Endothelial cell of hepatic sinusoid (primary cell): Measurements from ENCODE around the gene NYAP1.
"Not testable (repeated sequence)": the region's sequence is repeated elsewhere in the genome, so short reads cannot be mapped to it uniquely, and the experiment has no call there.

ENCODE experiments used
- in situ Hi-C: cut with HindIII; loops from 2 replicates; pipeline ENCODE4 v1.10.0; 2017; ENCODE audit warnings: low sequenced_read_pairs

Gene NYAP1

GRCh38 chr7:100481466-100481865 lies 2.3 kb upstream of the NYAP1 start:
- in situ Hi-C loops, result no loop called here

DNA sequence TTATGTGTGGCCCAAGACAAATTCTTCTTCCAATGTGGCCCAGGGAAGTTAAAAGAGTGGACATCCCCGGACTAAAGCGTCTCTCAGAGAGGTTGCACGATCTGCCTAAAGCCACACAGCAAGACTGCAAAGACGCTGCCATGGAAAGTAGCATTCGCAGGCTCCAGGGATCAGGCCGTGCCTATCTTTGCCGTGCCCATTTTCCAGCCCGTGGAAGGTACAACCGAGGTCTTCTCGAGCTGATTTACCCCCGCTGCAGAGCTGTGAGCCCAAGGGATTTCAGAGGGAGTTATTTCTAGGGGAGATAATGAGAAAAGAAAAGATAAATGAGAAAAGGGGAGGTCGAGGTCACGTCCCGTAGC lies 1.0 kb upstream of the NYAP1 start:
- in situ Hi-C loops, result no loop called here

GRCh38 chr7:100483090-100483721 lies 521 bp upstream of the NYAP1 start:
- in situ Hi-C loops, result no loop called here

GRCh38 chr7:100484673-100485045 lies 932 bp downstream of the NYAP1 start:
- in situ Hi-C loops, result no loop called here

GRCh38 chr7:100485471-100485876 lies 1.7 kb downstream of the NYAP1 start:
- in situ Hi-C loops, result no loop called here

DNA sequence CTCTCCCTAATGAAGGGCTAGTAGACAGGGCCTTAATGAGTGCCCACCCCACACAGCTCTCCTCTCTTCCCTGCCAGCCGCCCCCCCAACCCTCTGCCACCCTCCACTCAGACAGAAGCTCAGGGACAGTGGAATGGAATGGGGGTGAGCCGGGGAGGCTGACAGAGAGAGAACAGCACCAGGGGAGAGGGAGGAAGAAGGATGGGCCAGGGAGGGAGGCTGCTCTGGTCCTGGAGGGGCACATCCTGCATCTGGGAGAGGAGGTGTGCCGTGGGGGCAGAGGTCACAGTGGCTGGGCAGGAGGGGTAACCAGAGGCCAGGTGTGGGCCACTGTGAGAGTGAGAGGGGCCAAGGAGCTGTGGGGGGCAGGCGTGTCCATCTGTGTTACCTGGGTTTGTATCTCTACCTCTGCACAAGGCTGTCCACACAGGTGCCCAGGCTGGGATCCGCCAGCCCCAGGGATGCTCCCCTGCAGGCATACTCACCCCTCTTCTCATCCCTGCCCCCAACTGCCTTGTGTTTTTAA lies 2.4 kb downstream of the NYAP1 start:
- in situ Hi-C loops, result no loop called here

GRCh38 chr7:100486753-100487446 lies 3.2 kb downstream of the NYAP1 start:
- in situ Hi-C loops, result no loop called here

DNA sequence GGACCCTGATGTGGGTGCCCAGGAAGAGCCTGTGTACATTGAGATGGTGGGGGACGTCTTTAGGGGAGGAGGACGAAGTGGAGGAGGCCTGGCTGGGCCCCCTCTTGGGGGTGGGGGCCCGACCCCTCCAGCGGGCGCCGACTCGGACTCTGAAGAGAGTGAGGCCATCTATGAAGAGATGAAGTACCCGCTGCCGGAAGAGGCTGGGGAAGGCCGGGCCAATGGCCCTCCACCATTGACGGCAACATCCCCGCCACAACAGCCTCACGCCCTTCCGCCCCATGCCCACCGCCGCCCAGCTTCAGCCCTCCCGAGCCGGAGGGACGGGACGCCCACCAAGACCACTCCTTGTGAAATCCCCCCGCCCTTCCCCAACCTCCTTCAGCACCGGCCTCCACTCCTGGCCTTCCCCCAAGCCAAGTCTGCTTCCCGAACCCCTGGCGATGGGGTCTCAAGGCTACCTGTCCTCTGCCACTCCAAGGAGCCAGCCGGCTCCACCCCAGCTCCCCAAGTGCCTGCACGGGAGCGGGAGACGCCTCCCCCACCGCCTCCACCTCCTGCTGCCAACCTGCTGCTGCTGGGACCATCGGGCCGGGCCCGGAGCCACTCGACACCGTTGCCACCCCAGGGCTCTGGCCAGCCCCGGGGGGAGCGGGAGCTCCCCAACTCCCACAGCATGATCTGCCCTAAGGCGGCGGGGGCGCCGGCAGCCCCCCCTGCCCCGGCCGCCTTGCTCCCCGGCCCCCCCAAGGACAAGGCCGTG lies 4.8 kb downstream of the NYAP1 start:
- in situ Hi-C loops, result no loop called here

DNA sequence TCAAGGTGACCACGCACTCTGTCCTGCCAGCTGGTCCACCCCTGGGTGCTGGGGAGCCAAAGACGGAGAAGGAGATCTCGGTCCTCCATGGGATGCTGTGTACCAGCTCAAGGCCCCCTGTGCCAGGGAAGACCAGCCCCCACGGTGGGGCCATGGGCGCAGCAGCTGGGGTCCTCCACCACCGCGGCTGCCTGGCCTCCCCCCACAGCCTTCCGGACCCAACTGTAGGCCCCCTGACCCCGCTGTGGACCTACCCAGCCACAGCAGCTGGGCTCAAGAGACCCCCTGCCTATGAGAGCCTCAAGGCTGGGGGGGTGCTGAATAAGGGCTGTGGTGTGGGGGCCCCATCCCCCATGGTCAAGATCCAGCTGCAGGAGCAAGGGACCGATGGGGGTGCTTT lies 5.4 kb downstream of the NYAP1 start:
- in situ Hi-C loops, result no loop called here

DNA sequence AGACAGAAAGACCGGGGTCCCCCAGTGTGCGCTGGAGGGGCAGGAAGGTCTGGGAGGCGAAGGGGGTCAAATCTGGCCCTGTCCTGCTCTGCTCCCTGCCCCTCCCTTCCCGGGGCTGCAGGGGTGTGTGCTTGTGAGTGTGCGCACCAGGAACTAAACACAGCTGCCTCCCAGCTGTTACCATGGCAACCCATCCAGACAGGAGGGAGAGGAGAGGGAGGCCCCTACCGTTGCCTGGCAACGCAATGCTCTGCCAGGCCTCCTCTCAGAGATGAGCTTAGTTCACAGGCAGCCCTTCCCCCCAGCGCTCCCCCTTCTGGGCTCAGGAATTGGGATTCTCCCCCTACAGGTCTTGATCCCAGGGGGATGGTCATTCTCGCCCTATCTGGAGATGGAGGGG lies 6.1 kb downstream of the NYAP1 start:
- in situ Hi-C loops, result no loop called here

DNA sequence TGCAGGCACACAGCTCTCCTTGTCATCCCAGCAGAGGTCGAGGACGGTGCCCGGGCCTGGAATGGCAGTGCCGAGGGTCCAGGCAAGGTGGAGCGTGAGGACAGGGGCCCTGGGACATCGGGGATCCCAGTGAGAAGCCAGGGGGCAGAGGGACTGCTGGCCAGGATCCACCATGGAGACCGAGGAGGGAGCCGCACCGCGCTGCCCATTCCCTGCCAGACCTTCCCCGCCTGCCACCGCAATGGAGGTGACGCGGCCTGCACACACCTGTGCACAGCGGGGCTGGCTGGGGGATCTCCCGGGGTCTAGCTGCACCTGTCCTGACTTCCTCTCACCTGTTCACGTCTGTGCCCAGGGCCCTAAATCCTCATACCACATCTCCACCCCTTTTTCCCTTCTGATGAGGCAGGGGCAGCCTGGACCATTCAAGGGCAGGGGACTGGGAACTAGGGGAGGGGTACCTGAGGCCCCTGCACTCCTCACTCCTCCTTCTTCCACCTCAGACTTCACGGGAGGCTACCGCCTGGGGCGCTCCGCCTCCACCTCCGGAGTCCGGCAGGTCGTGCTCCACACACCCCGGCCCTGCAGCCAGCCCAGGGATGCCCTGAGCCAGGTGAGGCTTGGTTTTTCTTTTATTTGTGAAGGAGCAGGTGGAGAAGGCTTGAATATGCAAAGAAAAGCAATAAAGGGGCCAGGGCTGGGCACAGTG lies 6.9 kb downstream of the NYAP1 start:
- in situ Hi-C loops, result no loop called here

GRCh38 chr7:100491192-100491578 lies 7.5 kb downstream of the NYAP1 start:
- in situ Hi-C loops, result no loop called here

GRCh38 chr7:100492738-100493475 lies 9.2 kb downstream of the NYAP1 start:
- in situ Hi-C loops, result no loop called here

GRCh38 chr7:100493476-100494264 lies 9.9 kb downstream of the NYAP1 start:
- in situ Hi-C loops, result no loop called here

DNA sequence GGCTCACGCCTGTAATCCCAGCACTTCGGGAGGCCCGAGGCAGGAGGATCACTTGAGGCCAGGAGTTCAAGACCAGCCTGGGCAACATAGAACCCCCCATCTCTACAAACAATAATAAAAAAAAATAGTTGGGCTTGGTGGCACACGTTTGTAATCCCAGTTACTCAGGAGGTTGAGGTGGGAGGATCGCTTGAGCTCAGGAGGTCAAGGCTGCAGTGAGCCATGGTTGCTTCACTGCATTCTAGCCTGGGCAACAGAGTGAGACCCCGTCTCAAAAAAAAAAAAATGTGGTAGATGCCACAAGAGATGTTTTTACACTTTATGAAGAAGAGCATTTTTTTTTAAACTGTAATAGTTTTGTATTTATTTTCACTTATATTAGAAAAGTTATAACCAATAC lies 12.8 kb downstream of the NYAP1 start:
- in situ Hi-C loops, result no loop called here

DNA sequence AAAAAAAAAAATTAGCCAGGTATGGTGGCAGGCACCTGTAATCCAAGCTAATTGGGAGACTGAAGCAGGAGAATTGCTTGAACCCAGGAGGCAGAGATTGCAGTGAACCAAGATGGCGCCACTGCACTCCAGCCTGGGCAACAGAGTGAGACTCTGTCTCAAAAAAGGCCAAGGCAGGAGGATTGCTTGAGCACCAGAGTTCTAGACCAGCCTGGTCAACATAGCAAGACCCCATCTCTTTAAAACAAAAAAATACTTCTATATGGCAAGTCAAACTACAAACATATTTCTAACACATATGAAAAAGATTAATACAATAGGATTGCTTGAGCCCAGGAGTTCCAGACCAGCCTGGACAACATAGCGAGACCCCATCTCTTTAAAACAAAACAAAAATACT lies 17.0 kb downstream of the NYAP1 start:
- in situ Hi-C loops, result not testable (repeated sequence)

DNA sequence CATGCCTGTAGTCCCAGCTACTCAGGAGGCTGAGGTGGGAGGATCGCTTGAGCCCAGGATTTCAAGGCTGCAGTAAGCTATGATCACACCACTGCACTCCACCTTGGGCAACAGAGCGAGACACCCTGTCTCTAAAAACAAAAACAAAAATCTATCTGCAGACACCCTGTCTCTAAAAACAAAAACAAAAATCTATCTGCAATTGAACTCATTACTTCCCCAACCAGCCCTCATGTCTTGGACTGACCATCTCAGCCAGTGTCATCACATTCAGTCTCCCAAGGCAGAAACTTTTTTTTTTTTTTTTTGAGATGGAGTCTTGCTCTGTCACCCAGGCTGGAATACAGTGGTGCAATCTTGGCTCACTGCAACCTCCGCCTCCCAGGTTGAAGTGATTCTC lies 20.3 kb downstream of the NYAP1 start:
- in situ Hi-C loops, result not testable (repeated sequence)

GRCh38 chr7:100504887-100505611 lies 21.3 kb downstream of the NYAP1 start:
- in situ Hi-C loops, result no loop called here

DNA sequence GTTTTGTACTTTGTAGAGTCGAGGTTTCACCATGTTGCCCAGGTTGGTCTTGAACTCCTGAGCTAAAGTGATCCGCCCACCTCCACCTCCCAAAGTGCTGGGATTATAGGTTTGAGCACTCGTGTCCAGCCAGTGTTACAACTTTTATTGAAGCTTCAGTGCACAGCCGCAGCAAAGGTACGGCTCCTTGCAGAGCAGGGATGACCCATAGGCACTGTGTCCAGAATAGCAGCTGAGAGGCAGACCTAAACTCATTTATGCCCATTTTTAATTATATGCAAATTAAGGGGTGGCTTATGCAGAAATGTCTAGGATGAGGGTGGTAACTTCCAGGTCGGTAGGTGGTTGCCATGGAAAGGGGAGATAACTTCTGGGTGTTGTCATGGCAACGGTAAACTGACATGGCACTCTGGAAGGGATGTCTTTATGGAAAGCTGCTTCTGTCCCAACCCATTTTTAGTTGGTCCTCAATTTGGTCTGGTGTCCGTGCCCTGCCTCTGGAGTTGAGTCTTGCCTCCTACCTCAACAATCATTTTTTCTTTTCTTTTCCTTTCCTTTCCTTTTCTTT lies 22.7 kb downstream of the NYAP1 start:
- in situ Hi-C loops, result no loop called here
